ENCODE results near the gene MICOS13.
A peak's percentile ranks its signal among the peaks of the same experiment; 100 is the strongest.

Gene MICOS13

DNA sequence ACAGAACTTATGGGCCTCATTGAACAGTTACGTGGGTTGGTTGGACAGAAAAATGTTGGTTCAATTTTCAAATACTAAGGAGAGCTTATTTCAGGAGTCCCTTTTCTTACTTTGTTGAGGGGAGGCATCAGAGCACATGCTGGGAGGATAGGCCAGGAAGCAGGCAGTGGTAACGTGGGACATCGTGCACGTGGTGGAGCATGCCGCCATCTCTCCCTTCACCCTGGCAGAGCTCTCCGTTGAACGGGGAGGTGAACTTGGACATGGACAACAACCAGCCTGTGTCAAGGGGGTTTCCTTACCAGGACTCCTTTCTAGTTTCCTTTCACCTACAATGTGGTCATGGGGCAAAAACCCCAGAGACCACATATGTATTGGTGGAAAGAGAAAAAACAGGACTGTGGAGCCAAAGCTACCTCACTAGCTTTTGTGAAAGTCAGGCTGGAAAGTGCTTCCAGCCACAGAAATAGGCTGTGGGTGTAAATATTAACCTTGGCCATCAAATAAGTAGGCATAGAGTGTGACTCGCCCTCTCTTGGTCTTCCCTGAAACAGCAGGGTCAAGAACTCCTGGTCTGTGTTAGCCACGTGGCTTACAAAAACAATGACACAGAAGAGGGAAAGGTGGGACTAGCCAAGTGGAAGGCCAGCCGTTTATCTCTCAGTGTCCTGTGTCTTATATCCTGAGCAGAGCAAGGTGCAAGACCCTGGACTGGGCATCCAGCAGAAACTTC, 14.4 kb downstream of the MICOS13 start:
- H3K4me3 ChIP-seq (ENCODE audit: control insufficient read depth, low read depth, low read length) = no peak overlapping the region
- TF ChIP-seq, protein P1, sequence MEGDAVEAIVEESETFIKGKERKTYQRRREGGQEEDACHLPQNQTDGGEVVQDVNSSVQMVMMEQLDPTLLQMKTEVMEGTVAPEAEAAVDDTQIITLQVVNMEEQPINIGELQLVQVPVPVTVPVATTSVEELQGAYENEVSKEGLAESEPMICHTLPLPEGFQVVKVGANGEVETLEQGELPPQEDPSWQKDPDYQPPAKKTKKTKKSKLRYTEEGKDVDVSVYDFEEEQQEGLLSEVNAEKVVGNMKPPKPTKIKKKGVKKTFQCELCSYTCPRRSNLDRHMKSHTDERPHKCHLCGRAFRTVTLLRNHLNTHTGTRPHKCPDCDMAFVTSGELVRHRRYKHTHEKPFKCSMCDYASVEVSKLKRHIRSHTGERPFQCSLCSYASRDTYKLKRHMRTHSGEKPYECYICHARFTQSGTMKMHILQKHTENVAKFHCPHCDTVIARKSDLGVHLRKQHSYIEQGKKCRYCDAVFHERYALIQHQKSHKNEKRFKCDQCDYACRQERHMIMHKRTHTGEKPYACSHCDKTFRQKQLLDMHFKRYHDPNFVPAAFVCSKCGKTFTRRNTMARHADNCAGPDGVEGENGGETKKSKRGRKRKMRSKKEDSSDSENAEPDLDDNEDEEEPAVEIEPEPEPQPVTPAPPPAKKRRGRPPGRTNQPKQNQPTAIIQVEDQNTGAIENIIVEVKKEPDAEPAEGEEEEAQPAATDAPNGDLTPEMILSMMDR (conservative IDR thresholded peaks at IDR 0.05; ENCODE audit: control insufficient read depth, insufficient read depth, low read depth, low read length) = peak; percentile 43
- peak; percentile 86 for DNase-seq (ENCODE audit: low read depth)

DNA sequence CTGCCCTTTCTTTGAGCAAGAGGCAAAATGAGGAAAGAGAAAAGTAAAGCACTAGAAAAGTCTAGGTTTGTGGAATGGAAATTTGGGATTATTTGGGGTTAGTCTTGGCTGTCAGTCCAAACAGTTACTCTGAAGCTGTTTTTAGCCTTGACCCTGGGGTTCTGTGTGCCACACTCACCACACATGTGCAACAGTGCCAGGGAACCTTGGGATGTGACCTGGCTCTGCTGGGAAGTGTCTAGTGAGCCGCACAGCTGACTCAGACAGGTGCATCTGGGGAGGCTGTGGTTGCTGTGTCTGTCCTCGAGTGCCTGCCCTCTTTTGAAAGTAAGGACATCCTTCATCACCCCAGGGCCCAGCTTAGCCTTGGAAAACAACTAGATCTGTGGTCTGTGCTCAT, 15.8 kb downstream of the MICOS13 start:
- TF ChIP-seq, protein P1 (conservative IDR thresholded peaks at IDR 0.05; ENCODE audit: control insufficient read depth, insufficient read depth, low read depth, low read length) = no peak
- H3K4me3 ChIP-seq (ENCODE audit: control insufficient read depth, low read depth, low read length) = no peak overlapping the region
- DNase-seq (ENCODE audit: low read depth) = no peak

DNA sequence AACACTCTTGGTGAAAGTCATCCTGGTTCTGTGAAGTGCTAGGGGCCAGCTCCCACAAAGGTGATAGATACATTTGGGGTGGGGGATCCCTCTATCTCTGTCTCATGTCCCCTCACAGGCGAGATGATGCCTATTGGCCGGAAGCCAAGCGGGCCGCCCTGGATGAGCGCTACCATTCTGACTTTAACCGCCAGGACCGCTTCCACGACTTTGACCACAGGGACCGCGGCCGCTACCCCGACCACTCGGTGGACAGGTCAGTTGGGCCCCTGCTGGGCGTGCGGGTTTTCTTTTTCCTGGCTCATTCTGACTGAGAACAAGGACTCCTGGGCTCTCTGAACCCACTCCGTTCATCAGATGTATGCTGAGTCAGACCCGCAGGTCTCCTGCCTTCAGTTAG, 16.4 kb downstream of the MICOS13 start:
- H3K4me3 ChIP-seq (ENCODE audit: control insufficient read depth, low read depth, low read length) = no peak overlapping the region
- TF ChIP-seq, protein P1 (conservative IDR thresholded peaks at IDR 0.05; ENCODE audit: control insufficient read depth, insufficient read depth, low read depth, low read length) = no peak
- no peak for DNase-seq (ENCODE audit: low read depth)

DNA sequence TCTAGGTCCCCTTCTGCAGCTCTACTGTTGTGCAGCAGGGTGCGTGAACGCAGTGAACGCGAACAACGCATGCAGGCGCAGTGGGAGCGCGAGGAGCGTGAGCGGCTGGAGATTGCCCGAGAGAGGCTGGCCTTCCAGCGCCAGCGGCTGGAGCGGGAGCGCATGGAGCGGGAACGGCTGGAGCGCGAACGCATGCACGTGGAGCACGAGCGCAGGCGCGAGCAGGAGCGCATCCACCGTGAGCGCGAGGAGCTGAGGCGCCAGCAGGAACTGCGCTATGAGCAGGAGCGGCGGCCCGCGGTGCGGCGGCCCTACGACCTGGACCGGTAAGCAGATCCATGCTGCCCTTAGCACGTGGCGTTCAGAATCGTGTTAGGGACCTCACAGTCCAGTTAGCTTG, 18.8 kb downstream of the MICOS13 start:
- H3K4me3 ChIP-seq (ENCODE audit: control insufficient read depth, low read depth, low read length) = no peak overlapping the region
- DNase-seq (ENCODE audit: low read depth) = no peak
- TF ChIP-seq, protein P1 (conservative IDR thresholded peaks at IDR 0.05; ENCODE audit: control insufficient read depth, insufficient read depth, low read depth, low read length) = no peak

DNA sequence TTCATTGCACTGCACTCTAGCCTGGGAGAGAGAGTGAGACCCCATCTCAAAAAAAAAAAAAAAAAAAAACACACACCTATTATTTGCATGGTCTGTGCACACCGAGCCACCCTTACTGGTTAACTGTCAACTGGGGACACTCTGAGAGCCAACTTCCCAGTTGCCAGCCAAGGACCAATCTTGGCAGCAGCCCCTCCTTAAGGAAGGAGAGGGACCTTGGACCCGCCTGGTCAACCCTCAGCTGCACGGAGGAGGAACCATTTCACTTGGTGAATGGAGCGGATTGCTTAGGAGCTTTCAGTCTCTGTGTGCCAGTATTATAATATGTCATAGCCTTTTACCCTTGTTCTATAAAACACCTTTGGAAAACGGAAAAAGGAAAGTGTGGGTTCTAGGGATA, 24.9 kb downstream of the MICOS13 start:
- DNase-seq (ENCODE audit: low read depth) = no peak
- H3K4me3 ChIP-seq (ENCODE audit: control insufficient read depth, low read depth, low read length) = no peak overlapping the region
- TF ChIP-seq, protein P1 (conservative IDR thresholded peaks at IDR 0.05; ENCODE audit: control insufficient read depth, insufficient read depth, low read depth, low read length) = no peak

DNA sequence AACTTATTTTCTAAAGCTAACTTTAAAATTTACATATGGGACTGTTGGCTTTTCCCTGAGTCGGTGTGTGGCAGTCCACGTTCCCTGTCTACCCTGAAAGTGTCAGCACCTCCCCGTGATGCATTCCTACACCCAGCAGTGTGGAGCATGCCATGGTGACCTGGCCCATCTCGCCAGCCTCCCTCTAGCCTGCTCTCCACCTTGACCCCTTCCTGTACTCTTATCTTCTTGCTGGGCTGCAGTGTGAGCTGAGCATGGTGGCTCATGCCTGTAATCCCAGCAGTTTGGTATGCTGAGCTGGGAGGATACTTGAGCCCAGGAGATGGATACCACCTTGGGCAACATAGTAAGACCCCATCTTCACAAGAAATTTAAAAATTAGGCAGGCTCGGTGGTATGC, 25.4 kb downstream of the MICOS13 start:
- TF ChIP-seq, protein P1 (conservative IDR thresholded peaks at IDR 0.05; ENCODE audit: control insufficient read depth, insufficient read depth, low read depth, low read length) = no peak
- DNase-seq (ENCODE audit: low read depth) = no peak
- H3K4me3 ChIP-seq (ENCODE audit: control insufficient read depth, low read depth, low read length) = no peak overlapping the region

All from fibroblast of mammary gland (primary cell).